ENCODE results near the gene SESTD1.

SESTD1 gene

GRCh38 chr2:179082697-179083096 lies 181.9 kb downstream of the SESTD1 start:
- Histone ChIP-seq H3K4me1 (no peaks in the 10 kb centered on the region), H3K4me3 (ENCODE audit: low read depth, low read length) (no peak overlapping the region), H3K27me3 (no peaks in the 10 kb centered on the region), H3K9me3 (no peaks in the 10 kb centered on the region), H3K36me3 (no peaks in the 10 kb centered on the region)
- no peak for DNase-seq
- TF ChIP-seq CTCF (IDR thresholded peaks at IDR 0.05; ENCODE audit: low read depth, low read length): no peak

DNA sequence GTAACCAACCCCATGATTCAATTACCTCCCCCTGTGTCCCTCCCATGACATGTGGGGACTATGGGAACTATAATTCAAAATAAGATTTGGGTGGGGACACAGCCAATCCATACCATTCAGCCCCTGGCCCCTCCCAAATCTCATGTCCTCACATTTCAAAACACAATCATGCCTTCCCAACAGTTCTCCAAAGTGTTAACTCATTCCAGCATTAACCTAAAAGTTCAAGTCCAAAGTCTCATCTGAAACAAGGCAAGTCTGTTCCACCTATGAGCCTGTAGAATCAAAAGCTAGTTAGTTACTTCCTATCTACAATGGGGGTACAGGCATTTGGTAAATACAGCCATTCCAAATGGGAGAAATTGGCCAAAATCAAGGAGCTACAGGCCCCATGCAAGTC lies 182.7 kb downstream of the SESTD1 start:
- TF ChIP-seq CTCF (IDR thresholded peaks at IDR 0.05; ENCODE audit: low read depth, low read length): no peak
- no peak overlapping the region for H3K4me3 ChIP-seq (ENCODE audit: low read depth, low read length)
- DNase-seq: no peak
- H3K4me1 ChIP-seq: no peaks in the 10 kb centered on the region
- H3K36me3 ChIP-seq: no peaks in the 10 kb centered on the region
- no peaks in the 10 kb centered on the region for H3K27me3 ChIP-seq
- H3K9me3 ChIP-seq: no peaks in the 10 kb centered on the region

- Histone ChIP-seq H3K4me1 (no peaks in the 10 kb centered on the region), H3K4me3 (ENCODE audit: low read depth, low read length) (no peak overlapping the region), H3K9me3 (no peaks in the 10 kb centered on the region), H3K27me3 (no peaks in the 10 kb centered on the region), H3K36me3 (no peaks in the 10 kb centered on the region)
- DNase-seq: no peak
- no peak for TF ChIP-seq CTCF (IDR thresholded peaks at IDR 0.05; ENCODE audit: low read depth, low read length)
Measured at GRCh38 chr2:179072527-179072926, 192.1 kb downstream of the SESTD1 start.

DNA sequence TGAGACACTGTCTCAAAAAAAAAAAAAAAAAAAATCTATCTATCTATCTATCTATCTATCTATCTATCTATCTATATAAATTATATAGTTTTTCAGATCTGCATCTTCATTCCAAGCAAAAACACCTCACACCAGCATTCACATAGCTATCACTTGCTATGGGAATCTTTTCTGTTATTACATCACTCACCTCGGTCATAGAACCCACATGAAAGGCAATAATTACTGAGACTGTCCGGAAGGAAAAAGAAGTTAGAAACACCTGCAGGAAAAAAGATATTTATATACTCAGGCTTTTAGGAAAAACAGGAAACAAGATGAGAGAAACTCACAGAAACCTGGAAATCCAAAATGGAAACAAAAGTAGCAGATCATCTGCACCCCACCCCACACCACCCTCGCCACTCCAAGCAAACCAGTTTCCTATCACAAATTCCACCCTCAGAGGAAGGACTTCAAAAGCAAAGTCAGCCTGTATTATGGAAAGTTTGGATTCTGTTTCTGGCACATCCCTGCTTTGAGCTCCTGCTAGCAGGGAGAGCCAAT lies 192.7 kb downstream of the SESTD1 start:
- no peak for TF ChIP-seq CTCF (IDR thresholded peaks at IDR 0.05; ENCODE audit: low read depth, low read length)
- Histone ChIP-seq H3K36me3 (no peaks in the 10 kb centered on the region), H3K4me3 (ENCODE audit: low read depth, low read length) (no peak overlapping the region), H3K9me3 (no peaks in the 10 kb centered on the region), H3K4me1 (no peaks in the 10 kb centered on the region), H3K27me3 (no peaks in the 10 kb centered on the region)
- DNase-seq: no peak

DNA sequence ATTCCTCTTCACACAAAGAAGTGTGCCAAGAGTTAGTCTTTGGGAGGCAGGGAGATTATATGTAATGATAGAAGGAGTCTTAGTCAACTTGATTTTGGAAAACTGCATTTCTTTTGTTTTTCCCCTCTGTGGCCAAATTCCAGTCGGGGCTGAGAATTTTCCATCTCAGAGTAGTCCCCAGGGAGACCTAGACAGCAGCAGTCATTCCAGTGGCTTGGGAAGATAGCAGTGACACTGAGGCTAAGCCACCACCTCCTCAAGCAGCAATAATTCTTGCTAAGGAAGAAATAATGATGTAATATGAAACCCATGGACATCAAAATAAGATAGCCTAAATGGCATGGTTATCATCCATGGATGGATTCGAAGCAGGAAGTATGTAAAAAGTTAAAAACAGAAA lies 193.7 kb downstream of the SESTD1 start:
- no peaks in the 10 kb centered on the region for H3K4me1 ChIP-seq
- no peak for DNase-seq

DNA sequence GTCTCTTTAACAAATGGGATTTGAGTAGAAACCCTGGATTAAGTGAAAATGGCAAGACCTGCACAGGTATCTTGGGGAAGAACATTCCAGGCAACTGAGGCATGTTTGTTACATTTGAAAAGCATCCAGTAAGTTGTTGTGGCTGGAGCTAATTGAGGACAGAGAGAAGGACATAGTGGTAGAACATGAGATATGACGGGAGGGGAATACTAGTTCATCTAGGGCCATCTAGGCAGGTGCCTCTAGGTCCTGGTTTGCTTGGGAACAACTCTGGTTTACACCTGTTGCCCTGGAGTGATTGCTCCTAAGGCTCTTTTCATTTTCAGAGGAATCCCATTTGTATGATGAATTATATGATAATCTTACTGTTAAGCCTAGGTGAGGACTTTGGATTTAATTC lies 194.9 kb downstream of the SESTD1 start:
- DNase-seq: no peak
- Histone ChIP-seq H3K36me3 (no peaks in the 10 kb centered on the region), H3K4me1 (no peaks in the 10 kb centered on the region), H3K27me3 (no peaks in the 10 kb centered on the region), H3K4me3 (ENCODE audit: low read depth, low read length) (no peak overlapping the region), H3K9me3 (no peaks in the 10 kb centered on the region)
- TF ChIP-seq CTCF (IDR thresholded peaks at IDR 0.05; ENCODE audit: low read depth, low read length): no peak

More for the DNA sequence above, 193.7 kb downstream of the SESTD1 start:
- H3K36me3 ChIP-seq: no peaks in the 10 kb centered on the region
- H3K4me3 ChIP-seq (ENCODE audit: low read depth, low read length): no peak overlapping the region
- H3K9me3 ChIP-seq: no peaks in the 10 kb centered on the region
- H3K27me3 ChIP-seq: no peaks in the 10 kb centered on the region
- no peak for TF ChIP-seq CTCF (IDR thresholded peaks at IDR 0.05; ENCODE audit: low read depth, low read length)
